TTC549 (cell line): ENCODE measurements around the gene FERMT3.
A peak's percentile ranks its signal among the peaks of the same experiment; 100 is the strongest.

ENCODE experiments used
- FAIRE-seq: peaks from 2 replicates; lab custom pipeline; 2012; peaks lifted over from hg19 to GRCh38; lab: Jason Lieb, UNC

The FERMT3 gene

DNA sequence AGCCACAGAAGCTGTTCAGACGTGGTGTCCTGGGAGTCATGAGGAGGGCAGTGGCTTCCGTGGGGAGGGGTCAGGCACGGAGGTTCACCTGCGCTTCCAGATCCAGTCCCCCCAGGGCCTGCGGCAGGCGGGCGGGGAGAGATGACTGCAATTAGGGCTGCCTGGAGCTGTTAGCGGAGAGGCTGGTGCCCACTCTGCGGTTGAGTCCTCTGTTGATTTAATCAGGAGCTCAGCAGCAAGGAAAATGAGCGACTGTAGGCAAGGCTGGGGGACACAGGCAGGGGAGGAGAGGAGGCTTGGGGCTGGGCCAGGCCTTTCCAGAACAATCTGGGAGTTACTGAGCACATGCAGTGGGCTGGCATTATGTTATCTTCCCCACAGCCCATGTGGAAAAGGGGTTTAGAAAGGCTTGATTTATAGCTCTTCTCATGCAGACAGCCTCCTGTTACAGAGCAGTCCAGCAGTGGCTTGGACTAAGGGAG lies 57.9 kb downstream of the FERMT3 start:
- FAIRE-seq = no peak

DNA sequence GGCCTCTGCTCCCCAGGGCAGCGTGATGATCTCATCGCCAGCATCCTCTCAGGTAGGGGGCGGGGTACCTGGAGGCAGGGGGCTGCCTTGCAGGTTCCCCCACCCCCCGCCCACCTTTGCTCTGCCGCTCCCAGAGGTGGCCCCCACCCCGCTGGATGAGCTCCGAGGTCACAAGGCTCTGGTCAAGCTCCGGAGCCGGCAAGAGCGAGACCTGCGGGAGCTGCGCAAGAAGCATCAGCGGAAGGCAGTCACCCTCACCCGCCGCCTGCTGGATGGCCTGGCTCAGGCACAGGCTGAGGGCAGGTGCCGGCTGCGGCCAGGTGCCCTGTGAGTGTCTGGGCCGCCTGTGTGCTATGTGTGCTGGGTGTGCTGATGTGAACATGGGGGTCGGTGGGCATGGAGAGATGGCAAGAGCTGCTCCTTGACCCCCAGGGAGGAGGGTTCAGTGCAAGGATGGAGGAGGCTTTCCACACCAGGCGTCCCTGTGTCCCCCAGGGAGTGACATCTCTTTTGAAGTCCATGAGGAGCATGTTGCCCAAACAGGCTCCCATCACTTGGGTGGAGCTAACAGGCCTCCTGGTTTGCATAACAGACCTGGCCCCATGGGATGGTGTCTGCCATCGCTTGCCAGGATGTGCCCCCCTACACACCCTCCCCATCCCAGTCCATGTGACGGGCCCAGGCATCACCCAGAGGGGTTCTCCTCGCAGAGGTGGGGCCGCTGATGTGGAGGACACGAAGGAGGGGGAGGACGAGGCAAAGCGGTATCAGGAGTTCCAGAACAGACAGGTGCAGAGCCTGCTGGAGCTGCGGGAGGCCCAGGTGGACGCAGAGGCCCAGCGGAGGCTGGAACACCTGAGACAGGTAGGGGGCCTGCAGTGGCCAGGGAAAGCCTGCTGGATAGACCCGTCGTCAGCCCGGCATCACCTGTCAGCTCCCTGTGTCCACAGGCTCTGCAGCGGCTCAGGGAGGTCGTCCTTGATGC lies 58.9 kb downstream of the FERMT3 start:
- FAIRE-seq = no peak

DNA sequence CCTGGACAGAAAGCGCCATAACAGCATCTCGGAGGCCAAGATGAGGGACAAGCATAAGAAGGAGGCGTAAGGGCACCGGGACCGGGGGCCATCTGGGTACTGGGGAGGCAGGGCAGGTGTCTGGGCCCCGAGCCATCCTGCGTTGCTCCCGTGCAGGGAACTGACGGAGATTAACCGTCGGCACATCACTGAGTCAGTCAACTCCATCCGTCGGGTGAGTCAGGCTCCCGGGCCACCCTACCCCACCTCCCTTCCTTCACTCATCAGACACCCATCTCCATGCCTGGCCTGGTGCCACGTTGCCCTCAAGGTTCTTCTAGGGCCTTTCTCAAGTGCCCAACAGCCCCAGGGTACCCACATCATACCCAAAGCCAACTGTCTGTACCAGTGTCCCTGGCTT lies 59.8 kb downstream of the FERMT3 start:
- no peak for FAIRE-seq

DNA sequence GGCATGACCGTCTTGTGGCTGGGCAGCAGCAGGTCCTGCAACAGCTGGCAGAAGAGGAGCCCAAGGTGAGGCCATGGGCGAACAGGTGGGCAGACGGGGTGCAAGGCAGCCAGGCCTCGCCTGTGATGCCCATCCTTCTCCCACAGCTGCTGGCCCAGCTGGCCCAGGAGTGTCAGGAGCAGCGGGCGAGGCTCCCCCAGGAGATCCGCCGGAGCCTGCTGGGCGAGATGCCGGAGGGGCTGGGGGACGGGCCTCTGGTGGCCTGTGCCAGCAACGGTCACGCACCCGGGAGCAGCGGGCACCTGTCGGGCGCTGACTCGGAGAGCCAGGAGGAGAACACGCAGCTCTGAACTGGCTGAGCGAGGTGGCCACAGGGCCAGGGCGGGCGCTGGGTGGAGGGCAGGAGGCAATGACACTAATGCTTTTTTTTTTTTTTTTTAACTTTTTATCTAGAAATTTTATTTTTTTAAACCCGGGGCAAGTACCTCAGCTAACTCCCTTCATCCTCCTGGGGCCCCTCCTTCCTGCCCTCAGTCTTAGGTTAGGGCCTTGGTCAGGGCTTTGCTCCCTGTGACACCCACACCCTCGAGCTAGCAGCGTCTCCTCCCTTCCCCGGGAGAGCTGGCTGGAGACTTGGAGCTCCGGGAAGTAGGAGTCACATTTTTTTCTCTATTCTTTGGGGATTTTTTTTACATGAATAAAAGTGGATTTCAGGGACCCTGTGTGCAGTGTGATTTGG lies 60.9 kb downstream of the FERMT3 start:
- FAIRE-seq = no peak

DNA sequence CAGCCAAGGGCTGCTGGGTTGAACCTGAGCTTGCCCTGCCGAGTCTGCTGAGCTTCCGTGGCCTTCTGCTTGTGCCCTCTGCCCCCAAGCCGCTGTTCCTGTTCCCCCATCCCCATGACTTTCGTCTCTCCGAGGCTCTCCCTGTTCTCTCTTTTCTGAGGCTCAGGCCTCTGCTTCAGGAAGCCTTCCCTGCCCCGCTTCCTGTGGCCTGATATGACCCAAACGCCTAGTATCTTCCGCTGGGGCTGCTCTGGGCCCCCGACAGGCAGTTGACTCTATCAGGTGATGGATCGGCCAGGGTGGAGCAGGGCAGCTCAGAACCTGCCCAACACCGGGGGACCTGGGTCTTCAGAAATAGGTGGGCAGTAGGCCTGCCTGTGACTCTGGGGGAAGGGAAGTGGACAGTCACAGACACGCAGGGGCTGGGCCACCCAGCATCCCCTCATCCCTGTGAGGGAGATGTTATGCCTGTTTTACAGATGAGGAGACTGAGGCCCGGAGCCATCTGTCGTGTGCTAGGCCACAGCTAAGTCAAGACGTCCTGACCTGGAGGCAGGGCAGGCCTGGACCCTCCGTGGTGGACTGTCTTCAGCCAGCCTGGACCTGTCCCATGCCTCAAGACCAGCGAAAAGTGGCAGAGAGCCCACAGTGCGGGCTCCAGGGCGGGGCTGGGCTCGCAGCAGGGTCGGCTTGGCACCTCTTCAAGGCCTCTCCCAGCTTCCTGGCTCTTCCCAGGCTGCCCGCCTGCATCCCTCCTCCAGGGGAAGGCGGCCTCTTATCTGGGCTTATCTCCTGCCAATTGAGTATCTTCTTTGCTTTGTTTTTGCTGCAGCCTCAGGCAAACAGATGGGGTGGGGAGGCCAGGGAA lies 61.7 kb downstream of the FERMT3 start:
- no peak for FAIRE-seq

DNA sequence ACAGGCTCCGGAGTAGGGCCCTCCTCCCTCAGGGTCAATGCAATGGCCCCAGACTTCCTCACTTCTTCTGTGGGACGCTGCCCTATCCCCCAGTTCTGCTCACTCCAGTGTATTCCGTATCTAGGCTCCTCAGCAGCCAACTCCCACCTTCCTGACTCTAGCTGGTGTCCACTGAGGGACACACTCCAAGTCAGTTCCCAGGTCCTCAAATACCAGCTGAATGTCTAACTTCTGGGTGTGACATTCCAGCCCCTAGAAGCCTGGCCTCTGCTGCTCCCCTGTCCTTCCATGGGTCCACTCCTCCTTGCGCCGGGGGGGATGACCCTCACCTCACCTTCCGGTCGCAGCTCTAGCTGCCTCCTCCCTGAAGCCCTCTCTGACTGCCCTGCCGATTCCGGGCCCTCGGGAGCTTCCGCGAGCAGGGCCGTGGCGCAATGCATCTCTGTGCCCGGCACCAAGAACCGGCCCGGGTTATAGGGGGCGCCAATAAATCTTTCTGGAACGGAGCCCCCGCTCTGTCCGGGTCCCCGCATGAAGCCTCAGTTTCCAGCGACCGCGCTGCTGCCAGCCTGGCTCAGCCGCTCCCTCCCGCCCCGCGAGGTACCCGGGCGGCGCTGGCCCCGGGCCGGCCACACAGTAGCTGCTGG lies 62.5 kb downstream of the FERMT3 start:
- FAIRE-seq = no peak

DNA sequence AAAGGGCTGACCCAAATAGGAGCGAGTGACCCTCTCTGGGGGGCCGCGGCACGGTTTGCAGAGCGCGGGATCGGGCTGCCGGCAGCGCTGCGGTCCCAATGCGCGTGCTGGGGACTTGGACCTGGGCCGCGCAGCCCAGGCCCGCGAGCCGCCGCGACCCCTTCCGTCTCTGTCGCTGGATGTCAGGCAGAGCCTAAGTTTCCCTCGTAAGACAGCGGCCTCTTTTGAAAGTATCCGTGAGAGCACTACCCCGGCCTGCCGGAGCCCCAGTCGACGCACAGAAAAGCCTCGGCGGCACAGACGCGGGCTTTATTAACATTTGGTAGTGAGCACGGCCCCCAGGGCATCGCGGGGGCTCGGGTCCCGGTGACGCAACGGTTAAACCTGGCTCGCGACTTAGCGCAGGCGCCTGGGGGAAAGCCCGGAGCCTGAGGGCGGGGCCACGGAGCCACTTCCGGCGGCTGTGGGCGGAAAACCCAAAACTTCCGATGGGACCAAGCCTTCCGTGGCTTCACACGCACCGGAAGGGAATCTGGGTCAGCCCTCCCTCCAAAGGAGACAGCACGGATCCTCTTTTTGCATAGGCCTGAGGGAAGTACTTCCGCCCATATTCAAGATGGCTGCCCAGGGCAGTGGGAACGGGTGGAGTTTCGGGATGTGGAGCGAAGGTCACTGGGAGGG lies 63.2 kb downstream of the FERMT3 start:
- peak; percentile 88 for FAIRE-seq
